Measurements from ENCODE around the gene LRRC56. TPM values are rescaled to one million over a fixed set of nuclear protein-coding genes. Genes with fewer than 3 reads are reported as not detected.
A peak's percentile ranks its signal among the peaks of the same experiment; 100 is the strongest.

LRRC56 gene
- total RNA-seq, 1 experiment from 2014 or later: 3.4 TPM

DNA sequence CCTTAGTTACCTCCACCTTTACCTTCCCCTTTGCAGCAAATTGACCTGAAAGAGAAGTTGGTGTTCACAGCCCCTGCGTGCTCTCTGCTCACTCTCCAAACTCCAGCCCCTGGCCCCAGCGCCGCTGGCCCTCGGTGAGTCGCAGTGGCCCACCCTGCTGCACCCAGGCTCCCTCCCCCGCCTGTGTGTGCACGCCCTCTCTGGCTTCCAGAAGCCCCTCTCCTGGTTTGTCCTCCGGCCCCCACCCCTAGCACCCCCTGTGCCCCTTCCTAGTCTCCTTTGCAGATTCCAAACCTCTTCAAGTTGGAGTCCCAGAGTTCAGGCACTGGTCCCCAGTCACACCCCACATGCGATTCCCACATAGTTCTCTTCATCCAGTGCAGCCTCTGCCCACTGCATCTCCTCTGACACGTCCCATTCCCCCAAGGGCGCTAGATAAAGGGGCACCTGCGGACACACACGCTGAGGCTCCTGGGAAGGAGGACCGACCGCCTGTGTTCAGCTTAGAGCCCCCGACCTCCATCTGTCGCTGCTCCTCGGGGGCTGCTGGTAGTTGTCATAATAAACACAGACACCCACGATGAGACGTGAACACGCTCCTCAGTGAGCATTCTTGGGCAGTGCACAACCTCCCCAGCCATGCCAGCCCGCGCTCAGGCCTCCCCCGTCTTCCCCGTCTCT lies 37.4 kb downstream of the LRRC56 start:
- H3K9ac ChIP-seq (ENCODE audit: extremely low read depth, insufficient read length, low read length): no peak overlapping the region
- H3K18ac ChIP-seq (ENCODE audit: insufficient read length, low read depth, low read length): no peak overlapping the region
- H2AK5ac ChIP-seq (ENCODE audit: insufficient read length, low read length): no peak overlapping the region
- H3K56ac ChIP-seq (ENCODE audit: insufficient read length, low read depth, low read length): no peak overlapping the region
- peaks cover 30% of the 10 kb centered on the region; the same call in 1 of the 2 replicates for H3K79me2 ChIP-seq (ENCODE audit: insufficient read depth, low read length)
- no CpG with 5 or more reads among the region's 25 CpGs for WGBS (ENCODE audit: extremely low coverage, insufficient read length, low lambda C conversion rate)
- peak overlapping the region; percentile 70 for H3K4me2 ChIP-seq (ENCODE audit: insufficient read depth, insufficient read length, low read length)
- no peaks in the 10 kb centered on the region for H3K4me1 ChIP-seq (ENCODE audit: insufficient read depth, low read length)
- H3K14ac ChIP-seq (ENCODE audit: insufficient read depth, low read length): no peak overlapping the region
- 0 out of 5 replicates have a peak, but pooled peaks cover 0 to 2% of the 10 kb centered on the region in 2 experiments for H3K9me3 Mint-ChIP-seq
- no peak overlapping the region for H4K8ac ChIP-seq (replicated peaks; ENCODE audit: insufficient read length, low read depth, low read length)
- H2BK15ac ChIP-seq (ENCODE audit: low read depth, low read length): no peak overlapping the region
- peaks cover 16% of the 10 kb centered on the region for H3K23me2 ChIP-seq (ENCODE audit: insufficient read length, low read depth, low read length, poor library complexity, severe bottlenecking)
- no peak overlapping the region for H3K27ac ChIP-seq (ENCODE audit: insufficient read length, low read depth, low read length)
- H3K27ac Mint-ChIP-seq: peak overlapping the region in 1 of 3 experiments; percentile 57; a peak in 1 of 7 replicates
- no peak overlapping the region for H2BK120ac ChIP-seq (ENCODE audit: low read depth, low read length, poor library complexity, severe bottlenecking)
- H3T11ph ChIP-seq (ENCODE audit: low read length): no peak overlapping the region
- no peak for DNase-seq
- H3K23ac ChIP-seq (ENCODE audit: insufficient read length, low read depth, low read length): no peak overlapping the region
- H3K27me3 Mint-ChIP-seq (ENCODE audit: low read depth): peaks cover 15% of the 10 kb centered on the region
- H3K4ac ChIP-seq (ENCODE audit: low read depth, low read length): no peak overlapping the region
- no peak overlapping the region for H2BK5ac ChIP-seq (ENCODE audit: insufficient read length, low read length)
- TF ChIP-seq, protein P1, sequence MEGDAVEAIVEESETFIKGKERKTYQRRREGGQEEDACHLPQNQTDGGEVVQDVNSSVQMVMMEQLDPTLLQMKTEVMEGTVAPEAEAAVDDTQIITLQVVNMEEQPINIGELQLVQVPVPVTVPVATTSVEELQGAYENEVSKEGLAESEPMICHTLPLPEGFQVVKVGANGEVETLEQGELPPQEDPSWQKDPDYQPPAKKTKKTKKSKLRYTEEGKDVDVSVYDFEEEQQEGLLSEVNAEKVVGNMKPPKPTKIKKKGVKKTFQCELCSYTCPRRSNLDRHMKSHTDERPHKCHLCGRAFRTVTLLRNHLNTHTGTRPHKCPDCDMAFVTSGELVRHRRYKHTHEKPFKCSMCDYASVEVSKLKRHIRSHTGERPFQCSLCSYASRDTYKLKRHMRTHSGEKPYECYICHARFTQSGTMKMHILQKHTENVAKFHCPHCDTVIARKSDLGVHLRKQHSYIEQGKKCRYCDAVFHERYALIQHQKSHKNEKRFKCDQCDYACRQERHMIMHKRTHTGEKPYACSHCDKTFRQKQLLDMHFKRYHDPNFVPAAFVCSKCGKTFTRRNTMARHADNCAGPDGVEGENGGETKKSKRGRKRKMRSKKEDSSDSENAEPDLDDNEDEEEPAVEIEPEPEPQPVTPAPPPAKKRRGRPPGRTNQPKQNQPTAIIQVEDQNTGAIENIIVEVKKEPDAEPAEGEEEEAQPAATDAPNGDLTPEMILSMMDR (conservative IDR thresholded peaks at IDR 0.05): no peak
- H4K91ac ChIP-seq (ENCODE audit: insufficient read length, low read depth, low read length): no peak overlapping the region
- no peaks in the 10 kb centered on the region for H3K9me3 ChIP-seq (ENCODE audit: control insufficient read depth, low read depth, low read length)
- no peak overlapping the region for H2BK12ac ChIP-seq (ENCODE audit: insufficient read length, low read depth, low read length)
- H4K5ac ChIP-seq (ENCODE audit: insufficient read length, low read depth, low read length): no peak overlapping the region
- peaks cover 34 to 39% of the 10 kb centered on the region in 2 experiments for H3K4me1 Mint-ChIP-seq
- no peak overlapping the region for H2AFZ ChIP-seq (ENCODE audit: low read length)
- H3K79me1 ChIP-seq (ENCODE audit: insufficient read depth, low read depth, low read length, poor library complexity, severe bottlenecking): peaks cover 10% of the 10 kb centered on the region
- H2BK20ac ChIP-seq (ENCODE audit: low read depth, low read length, poor library complexity, severe bottlenecking): no peak overlapping the region
- H3K4me3 Mint-ChIP-seq: peak overlapping the region; percentile 79 to 92
- H3K27me3 ChIP-seq (ENCODE audit: insufficient read depth, low read length): no peaks in the 10 kb centered on the region; the same call in 1 of the 2 replicates
- no peaks in the 10 kb centered on the region for H4K20me1 ChIP-seq (ENCODE audit: control insufficient read depth, insufficient read depth, insufficient read length)
- H3K36me3 Mint-ChIP-seq (ENCODE audit: insufficient read depth in 1 of 3, low read depth in 3 of 3): peaks cover 0 to 9% (median 3%) of the 10 kb centered on the region in 3 experiments; a peak in 5 of 7 replicates
